ENCODE measurements around the gene USP9X. TPM values are rescaled to one million over a fixed set of nuclear protein-coding genes. Genes with fewer than 3 reads are reported as not detected.
"Not testable (repeated sequence)": the region's sequence is repeated elsewhere in the genome, so short reads cannot be mapped to it uniquely, and the experiment has no call there.

USP9X gene
- total and polyA plus RNA-seq, 3 donors from 2014 or later = 50.8 to 161 (median 135) TPM

DNA sequence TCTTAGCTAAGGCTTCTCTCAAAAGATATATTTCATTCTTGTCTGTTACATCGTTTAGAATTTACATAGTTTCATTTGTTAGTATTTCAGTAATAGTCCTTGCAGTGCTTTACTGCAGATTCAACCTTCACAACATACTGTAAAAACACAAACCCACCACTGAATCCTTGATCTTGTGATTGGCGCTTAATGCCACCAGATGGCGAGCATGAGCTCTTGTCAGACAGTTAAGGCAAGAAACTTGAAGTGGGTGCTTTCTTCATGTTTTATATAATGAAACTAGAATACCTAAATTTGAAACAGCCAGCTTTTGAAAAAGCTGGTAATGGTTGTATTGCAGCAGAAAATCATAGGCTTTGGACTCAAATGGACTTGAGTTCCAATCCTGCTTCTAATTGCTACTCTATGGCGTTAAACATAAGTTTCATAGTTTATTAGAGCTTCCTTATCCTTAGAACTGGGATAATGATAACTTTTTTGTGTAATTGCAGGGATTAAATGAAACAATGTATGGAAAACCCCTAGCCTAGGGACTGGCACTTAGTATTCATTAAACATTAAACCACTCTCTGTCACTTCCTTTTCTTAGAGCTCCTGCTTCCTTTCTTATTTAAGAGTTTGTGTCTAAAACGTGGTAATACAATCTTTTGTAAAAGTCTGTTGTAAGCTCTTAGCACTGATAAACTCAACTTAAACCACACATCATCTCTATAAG lies 95.1 kb downstream of the USP9X start:
- TF ChIP-seq CTCF (IDR thresholded peaks at IDR 0.05) (peak; percentile 18 to 29 (median 25)), POLR2A (IDR thresholded peaks at IDR 0.05) (no peak)
- H3K4me1 ChIP-seq = no peaks in the 10 kb centered on the region
- no peak overlapping the region for H3K4me3 ChIP-seq
- intact Hi-C loops (cut with DNase I; ENCODE audit: low total_unique reads) = no loop called here
- H3K36me3 ChIP-seq (ENCODE audit: low read depth, missing control alignments) = no peaks in the 10 kb centered on the region
- WGBS, 2 donors = 35 to 41% methylated on average over 5 of the region's 5 CpGs
- H3K9me3 ChIP-seq = no peaks in the 10 kb centered on the region
- no peak overlapping the region for H3K27ac ChIP-seq
- no peaks in the 10 kb centered on the region for H3K27me3 ChIP-seq
- peak; percentile 40 for DNase-seq

- Histone ChIP-seq H3K27ac (no peak overlapping the region), H3K4me1 (no peaks in the 10 kb centered on the region), H3K4me3 (no peak overlapping the region), H3K27me3 (no peaks in the 10 kb centered on the region), H3K36me3 (ENCODE audit: low read depth, missing control alignments) (no peaks in the 10 kb centered on the region), H3K9me3 (no peaks in the 10 kb centered on the region)
- no peak for DNase-seq
- intact Hi-C loops (cut with DNase I; ENCODE audit: low total_unique reads) = no loop called here
- WGBS, 2 donors = 78 to 81% methylated on average over 3 of the region's 3 CpGs
- no peak for TF ChIP-seq POLR2A (IDR thresholded peaks at IDR 0.05)
- TF ChIP-seq CTCF (IDR thresholded peaks at IDR 0.05) = no peak
Observed at GRCh38 chrX:41184312-41184711, 99.1 kb downstream of the USP9X start.

DNA sequence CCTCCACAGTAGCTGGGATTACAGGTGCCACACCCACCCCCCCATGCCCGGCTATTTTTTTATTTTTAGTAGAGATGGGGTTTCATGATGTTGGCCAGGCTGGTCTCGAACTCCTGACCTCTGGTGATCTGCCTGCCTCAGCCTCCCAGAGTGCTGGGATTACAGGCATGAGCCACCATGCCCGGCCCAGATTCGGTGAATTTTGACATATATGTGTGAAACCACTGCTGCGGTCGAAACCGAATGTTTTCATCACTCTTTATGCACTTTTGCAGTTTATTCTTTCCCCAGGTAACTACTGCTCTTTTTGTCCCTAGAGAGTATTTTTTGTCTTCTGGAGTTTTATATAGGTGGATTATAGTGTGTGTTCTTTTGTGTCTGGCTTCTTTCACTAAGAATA lies 101.7 kb downstream of the USP9X start:
- H3K4me3 ChIP-seq; H3K9me3 ChIP-seq; DNase-seq; H3K4me1 ChIP-seq; H3K36me3 ChIP-seq (ENCODE audit: low read depth, missing control alignments); intact Hi-C loops (cut with DNase I; ENCODE audit: low total_unique reads); H3K27me3 ChIP-seq; H3K27ac ChIP-seq: not testable (repeated sequence)
- 91 to 99% methylated on average over 6 to 7 of the region's 7 CpGs for WGBS, 2 donors

DNA sequence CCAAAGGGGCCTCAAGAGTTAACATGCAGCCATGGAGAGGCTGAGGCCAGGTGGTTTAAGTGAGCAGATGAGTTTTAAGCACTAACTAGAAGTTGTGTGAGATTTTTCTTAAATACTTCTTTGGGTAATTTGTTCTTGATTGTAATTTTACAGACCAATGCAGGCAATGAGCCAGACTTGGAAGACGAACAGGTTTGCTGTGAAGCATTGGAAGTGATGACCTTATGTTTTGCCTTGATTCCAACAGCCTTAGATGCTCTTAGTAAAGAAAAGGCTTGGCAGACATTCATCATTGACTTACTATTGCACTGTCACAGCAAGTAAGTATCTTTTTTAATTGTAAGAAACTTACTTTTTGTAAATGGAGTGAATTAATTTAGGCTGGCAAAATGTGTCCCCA lies 103.9 kb downstream of the USP9X start:
- H3K36me3 ChIP-seq (ENCODE audit: low read depth, missing control alignments) = no peaks in the 10 kb centered on the region
- no peak overlapping the region for H3K27ac ChIP-seq
- no peaks in the 10 kb centered on the region for H3K9me3 ChIP-seq
- no peaks in the 10 kb centered on the region for H3K27me3 ChIP-seq
- H3K4me3 ChIP-seq = no peak overlapping the region
- 40 to 57% methylated on average over 1 of the region's 1 CpG for WGBS, 2 donors
- TF ChIP-seq POLR2A (IDR thresholded peaks at IDR 0.05) (no peak), CTCF (IDR thresholded peaks at IDR 0.05) (no peak)
- H3K4me1 ChIP-seq = no peaks in the 10 kb centered on the region
- intact Hi-C loops (cut with DNase I; ENCODE audit: low total_unique reads) = no loop called here
- no peak for DNase-seq

- 92 to 98% methylated on average over 3 of the region's 3 CpGs for WGBS, 2 donors
Observed at GRCh38 chrX:41192880-41193279, 107.6 kb downstream of the USP9X start.

More at GRCh38 chrX:41192880-41193279, 107.6 kb downstream of the USP9X start:
- no peak overlapping the region for H3K4me3 ChIP-seq
- H3K36me3 ChIP-seq (ENCODE audit: low read depth, missing control alignments) = no peaks in the 10 kb centered on the region
- H3K27ac ChIP-seq = no peak overlapping the region
- TF ChIP-seq CTCF (IDR thresholded peaks at IDR 0.05) (no peak), POLR2A (IDR thresholded peaks at IDR 0.05) (no peak)
- no peaks in the 10 kb centered on the region for H3K27me3 ChIP-seq
- intact Hi-C loops (cut with DNase I; ENCODE audit: low total_unique reads) = no loop called here
- H3K4me1 ChIP-seq = no peaks in the 10 kb centered on the region
- DNase-seq = no peak
- H3K9me3 ChIP-seq = no peaks in the 10 kb centered on the region
